ENCODE data around the gene PDGFB. TPM values are rescaled to one million over a fixed set of nuclear protein-coding genes. Genes with fewer than 3 reads are reported as not detected.

Gene PDGFB
- total and polyA plus RNA-seq, 2 donors (not counting 1 experiment from before 2014, with no cell fraction given) = 0.04 TPM; not detected in 1

DNA sequence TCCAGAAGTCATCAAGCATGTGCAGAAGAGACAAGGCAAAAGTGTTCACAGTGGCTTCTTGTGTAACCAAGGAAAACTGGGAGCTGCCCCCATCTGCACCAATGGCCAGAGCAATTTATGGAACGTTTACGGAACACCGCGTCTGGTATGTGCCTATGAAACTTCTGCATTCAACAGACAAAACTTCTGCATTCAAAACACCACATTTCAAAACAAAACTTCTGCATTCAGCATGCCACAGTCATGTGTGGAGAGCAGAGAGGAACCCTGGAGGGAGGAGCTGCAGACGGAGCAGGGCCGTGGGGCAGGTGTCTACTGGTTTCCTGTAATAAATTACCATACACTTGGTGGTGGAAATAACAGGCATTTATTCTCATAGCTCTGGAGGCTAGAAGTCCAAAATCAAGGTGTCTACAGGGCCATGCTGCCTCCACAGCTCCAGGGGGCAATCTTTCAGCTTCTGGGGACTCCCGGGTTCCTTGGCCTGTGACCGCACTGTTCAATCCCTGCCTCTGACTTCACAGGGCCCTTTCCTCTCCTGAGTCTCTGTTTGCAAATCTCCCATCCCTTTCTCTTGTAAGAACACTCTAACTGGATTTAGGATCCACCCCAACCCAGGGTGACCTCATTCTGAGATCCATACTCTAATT lies 42.4 kb upstream of the PDGFB start:
- no peaks in the 10 kb centered on the region for H4K20me1 ChIP-seq (ENCODE audit: control insufficient read depth, insufficient read depth, low read length, poor library complexity, severe bottlenecking)
- H3K9ac ChIP-seq (ENCODE audit: low read length) = no peak overlapping the region
- peak overlapping the region; percentile 40 for H3K4me3 Mint-ChIP-seq
- H3K27me3 Mint-ChIP-seq = peaks cover 4% of the 10 kb centered on the region
- peak; percentile 66 for DNase-seq
- peak overlapping the region in 1 of 5 experiments; percentile 36 for H3K4me3 ChIP-seq (ENCODE audit: control extremely low read depth in 1 of 5, extremely low read depth in 1 of 5, insufficient read depth in 1 of 5, low read depth in 2 of 5, low read length in 4 of 5)
- ChIA-PET CTCF (interaction anchor here (1.3 to 2.3 kb wide), 2 partner anchors 20 to 117 kb away, joined by 3 to 6 read pairs; no protein-coding TSS in a partner anchor), POLR2A (no interaction called here)
- ATAC-seq (ENCODE audit: low read depth) = peak; percentile 91
- peak overlapping the region; percentile 27 to 44 for H3K27ac ChIP-seq (ENCODE audit: low read length in 2 of 2)
- peaks cover 0 to 22% (median 4%) of the 10 kb centered on the region in 3 donors for H3K9me3 ChIP-seq (ENCODE audit: control extremely low read depth in 1 of 3, control insufficient read depth in 2 of 3, insufficient read depth in 1 of 3, low read length in 2 of 3)
- H3K4me1 Mint-ChIP-seq = peaks cover 12% of the 10 kb centered on the region
- no peak for TF ChIP-seq EZH2 (IDR thresholded peaks at IDR 0.05; ENCODE audit: borderline replicate concordance, insufficient read depth, low read depth, low read length, poor library complexity, severe bottlenecking)
- TF ChIP-seq, protein P1, sequence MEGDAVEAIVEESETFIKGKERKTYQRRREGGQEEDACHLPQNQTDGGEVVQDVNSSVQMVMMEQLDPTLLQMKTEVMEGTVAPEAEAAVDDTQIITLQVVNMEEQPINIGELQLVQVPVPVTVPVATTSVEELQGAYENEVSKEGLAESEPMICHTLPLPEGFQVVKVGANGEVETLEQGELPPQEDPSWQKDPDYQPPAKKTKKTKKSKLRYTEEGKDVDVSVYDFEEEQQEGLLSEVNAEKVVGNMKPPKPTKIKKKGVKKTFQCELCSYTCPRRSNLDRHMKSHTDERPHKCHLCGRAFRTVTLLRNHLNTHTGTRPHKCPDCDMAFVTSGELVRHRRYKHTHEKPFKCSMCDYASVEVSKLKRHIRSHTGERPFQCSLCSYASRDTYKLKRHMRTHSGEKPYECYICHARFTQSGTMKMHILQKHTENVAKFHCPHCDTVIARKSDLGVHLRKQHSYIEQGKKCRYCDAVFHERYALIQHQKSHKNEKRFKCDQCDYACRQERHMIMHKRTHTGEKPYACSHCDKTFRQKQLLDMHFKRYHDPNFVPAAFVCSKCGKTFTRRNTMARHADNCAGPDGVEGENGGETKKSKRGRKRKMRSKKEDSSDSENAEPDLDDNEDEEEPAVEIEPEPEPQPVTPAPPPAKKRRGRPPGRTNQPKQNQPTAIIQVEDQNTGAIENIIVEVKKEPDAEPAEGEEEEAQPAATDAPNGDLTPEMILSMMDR (IDR thresholded peaks at IDR 0.05) = no peak
- WGBS (ENCODE audit: insufficient coverage) = 9% methylated on average over 3 of the region's 8 CpGs
- peaks cover 13 to 19% of the 10 kb centered on the region in 2 donors for H3K4me1 ChIP-seq (ENCODE audit: control insufficient read depth in 2 of 2, insufficient read depth in 2 of 2, low read length in 2 of 2)
- H3K27ac Mint-ChIP-seq = peak overlapping the region; percentile 53
- H3K27me3 ChIP-seq (replicated peaks in 1 of 4; ENCODE audit: control extremely low read depth in 1 of 4, control insufficient read depth in 3 of 4, insufficient read depth in 4 of 4, low read length in 3 of 4) = peaks cover 0 to 16% (median 5%) of the 10 kb centered on the region in 4 experiments
- H3K9me3 Mint-ChIP-seq (ENCODE audit: insufficient read depth) = no peaks in the 10 kb centered on the region
- peak overlapping the region; percentile 48 for H2AFZ ChIP-seq (ENCODE audit: insufficient read depth, low read depth, low read length, poor library complexity, severe bottlenecking)
- H3K36me3 ChIP-seq (replicated peaks in 1 of 2; ENCODE audit: control extremely low read depth in 1 of 2, control insufficient read depth in 1 of 2, extremely low read depth in 1 of 2, insufficient read depth in 2 of 2, low read length in 1 of 2) = no peaks in the 10 kb centered on the region
- intact Hi-C loops (cut with micrococcal nuclease) = no loop called here
- H3K4me2 ChIP-seq (replicated peaks; ENCODE audit: low read depth, low read length, poor library complexity, severe bottlenecking) = peak overlapping the region; percentile 48
- no peaks in the 10 kb centered on the region for H3K79me2 ChIP-seq (ENCODE audit: control insufficient read depth, insufficient read depth, low read length)

DNA sequence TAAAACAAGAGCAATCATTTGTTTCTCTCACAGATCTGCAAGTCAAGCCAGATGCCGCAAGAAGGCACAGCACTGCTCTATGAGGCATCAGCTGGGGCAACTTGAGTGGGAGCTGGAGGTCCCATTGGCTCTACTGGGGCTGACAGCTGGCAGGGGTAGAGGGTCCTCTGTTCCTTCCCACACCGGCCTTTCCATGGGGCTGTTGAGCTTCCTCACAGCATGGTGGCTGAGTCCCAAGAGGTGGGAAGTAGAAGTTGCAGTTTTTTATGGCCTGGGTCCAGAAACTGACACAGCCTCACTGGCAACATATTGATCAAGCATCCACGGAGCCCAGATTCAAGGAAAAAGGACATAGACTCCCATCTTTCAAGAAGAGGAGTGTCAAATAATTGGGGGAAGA lies 40.2 kb upstream of the PDGFB start:
- POLR2A ChIA-PET = no interaction called here
- WGBS (ENCODE audit: insufficient coverage) = 83% methylated on average over 2 of the region's 3 CpGs

More for the DNA sequence above, 40.2 kb upstream of the PDGFB start:
- Mint-ChIP-seq H3K27me3 (peaks cover 11% of the 10 kb centered on the region), H3K4me3 (no peak overlapping the region), H3K27ac (no peak overlapping the region), H3K4me1 (peaks cover 12% of the 10 kb centered on the region), H3K9me3 (ENCODE audit: insufficient read depth) (no peaks in the 10 kb centered on the region)
- peaks cover 0 to 22% (median 4%) of the 10 kb centered on the region in 3 donors for H3K9me3 ChIP-seq (ENCODE audit: control extremely low read depth in 1 of 3, control insufficient read depth in 2 of 3, insufficient read depth in 1 of 3, low read length in 2 of 3)
- intact Hi-C loops (cut with micrococcal nuclease) = no loop called here
- H3K27ac ChIP-seq (ENCODE audit: low read length in 2 of 2) = no peak overlapping the region
- H3K4me3 ChIP-seq (ENCODE audit: control extremely low read depth in 1 of 5, extremely low read depth in 1 of 5, insufficient read depth in 1 of 5, low read depth in 2 of 5, low read length in 4 of 5) = no peak overlapping the region
- H3K79me2 ChIP-seq (ENCODE audit: control insufficient read depth, insufficient read depth, low read length) = no peaks in the 10 kb centered on the region
- ATAC-seq (ENCODE audit: low read depth) = no peak
- CTCF ChIA-PET = interaction anchor here (1.0 kb wide), 1 partner anchor 88 kb away, joined by 3 read pairs; no protein-coding TSS in a partner anchor
- H4K20me1 ChIP-seq (ENCODE audit: control insufficient read depth, insufficient read depth, low read length, poor library complexity, severe bottlenecking) = no peaks in the 10 kb centered on the region
- no peaks in the 10 kb centered on the region for H3K36me3 ChIP-seq (replicated peaks in 1 of 2; ENCODE audit: control extremely low read depth in 1 of 2, control insufficient read depth in 1 of 2, extremely low read depth in 1 of 2, insufficient read depth in 2 of 2, low read length in 1 of 2)
- no peak overlapping the region for H3K9ac ChIP-seq (ENCODE audit: low read length)
- H3K4me2 ChIP-seq (replicated peaks; ENCODE audit: low read depth, low read length, poor library complexity, severe bottlenecking) = no peak overlapping the region
- peaks cover 0 to 24% (median 5%) of the 10 kb centered on the region in 4 experiments for H3K27me3 ChIP-seq (replicated peaks in 1 of 4; ENCODE audit: control extremely low read depth in 1 of 4, control insufficient read depth in 3 of 4, insufficient read depth in 4 of 4, low read length in 3 of 4)
- H2AFZ ChIP-seq (ENCODE audit: insufficient read depth, low read depth, low read length, poor library complexity, severe bottlenecking) = no peak overlapping the region
- TF ChIP-seq, protein P1 (IDR thresholded peaks at IDR 0.05) = no peak
- no peak for TF ChIP-seq EZH2 (IDR thresholded peaks at IDR 0.05; ENCODE audit: borderline replicate concordance, insufficient read depth, low read depth, low read length, poor library complexity, severe bottlenecking)
- peaks cover 13 to 19% of the 10 kb centered on the region in 2 donors for H3K4me1 ChIP-seq (ENCODE audit: control insufficient read depth in 2 of 2, insufficient read depth in 2 of 2, low read length in 2 of 2)
- DNase-seq = no peak

All from B cell (primary cell).